T47D (cell line): Measurements from ENCODE around the gene LPCAT3.
A peak's percentile ranks its signal among the peaks of the same experiment; 100 is the strongest.

Experiments used
- DNase-seq, 2 experiments: peaks; one replicate each; pipeline versions ENCODE4 v3.0.0 to v3.0.0-alpha.2; 2011 to 2012; ENCODE audit warnings: low read depth in 1 of 2, low spot score in 1 of 2
- JUND ChIP-seq: IDR thresholded peaks from 2 replicates; pipeline ENCODE4 v1.6.1; 2012; ENCODE audit warnings: low read depth
- in situ Hi-C: cut with HindIII; loops from 2 replicates; pipeline ENCODE4 v1.10.0; 2016; ENCODE audit warnings: low sequenced_read_pairs, low pct_unique_long_range_greater_than_20kb

The LPCAT3 gene

GRCh38 chr12:6948873-6949594 lies 69.2 kb downstream of the LPCAT3 start:
- no peak for TF ChIP-seq JUND
- DNase-seq: no peak
- in situ Hi-C loops: no loop called here

DNA sequence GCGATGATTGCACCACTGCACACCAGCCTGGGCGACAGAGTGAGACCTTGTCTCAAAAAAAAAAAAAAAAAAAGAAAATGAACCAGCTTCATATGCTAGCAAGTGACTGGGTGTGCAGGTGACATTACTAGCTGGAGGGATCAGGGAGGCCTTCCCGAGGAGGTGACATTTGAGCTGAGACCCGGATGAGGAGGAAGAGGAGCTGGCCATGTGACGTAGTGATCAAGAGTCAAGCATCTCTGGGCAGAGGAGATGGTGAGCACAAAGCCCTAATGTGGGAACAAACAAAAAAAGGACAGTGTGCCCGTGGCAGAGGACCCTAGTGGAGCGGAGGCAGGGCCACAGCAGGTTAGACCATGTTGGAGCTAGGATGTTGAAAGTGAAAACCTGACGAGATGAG lies 70.7 kb downstream of the LPCAT3 start:
- in situ Hi-C loops: no loop called here
- TF ChIP-seq JUND: no peak
- no peak for DNase-seq

DNA sequence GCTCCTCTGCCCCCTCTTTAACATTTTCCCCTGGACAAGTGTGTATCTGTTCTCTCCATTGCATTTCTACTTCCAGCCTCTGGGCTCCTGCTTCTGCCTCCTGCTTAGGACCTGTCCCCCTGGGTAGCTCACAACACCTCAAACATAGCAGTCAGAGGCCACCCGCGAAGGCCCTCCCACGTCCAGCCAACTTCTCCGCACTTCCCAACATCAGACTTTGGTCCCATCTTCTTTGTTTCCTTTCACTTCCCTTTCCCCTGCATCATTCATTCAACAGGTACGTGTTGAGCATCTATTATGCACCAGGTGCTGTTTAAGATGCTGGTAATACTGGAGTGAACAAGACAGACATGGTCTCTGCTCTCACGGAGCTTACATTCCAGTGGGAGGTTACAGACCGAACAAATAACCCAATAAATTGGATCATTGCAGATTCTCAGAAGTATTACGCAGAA lies 71.3 kb downstream of the LPCAT3 start:
- in situ Hi-C loops: no loop called here
- DNase-seq: no peak
- no peak for TF ChIP-seq JUND

DNA sequence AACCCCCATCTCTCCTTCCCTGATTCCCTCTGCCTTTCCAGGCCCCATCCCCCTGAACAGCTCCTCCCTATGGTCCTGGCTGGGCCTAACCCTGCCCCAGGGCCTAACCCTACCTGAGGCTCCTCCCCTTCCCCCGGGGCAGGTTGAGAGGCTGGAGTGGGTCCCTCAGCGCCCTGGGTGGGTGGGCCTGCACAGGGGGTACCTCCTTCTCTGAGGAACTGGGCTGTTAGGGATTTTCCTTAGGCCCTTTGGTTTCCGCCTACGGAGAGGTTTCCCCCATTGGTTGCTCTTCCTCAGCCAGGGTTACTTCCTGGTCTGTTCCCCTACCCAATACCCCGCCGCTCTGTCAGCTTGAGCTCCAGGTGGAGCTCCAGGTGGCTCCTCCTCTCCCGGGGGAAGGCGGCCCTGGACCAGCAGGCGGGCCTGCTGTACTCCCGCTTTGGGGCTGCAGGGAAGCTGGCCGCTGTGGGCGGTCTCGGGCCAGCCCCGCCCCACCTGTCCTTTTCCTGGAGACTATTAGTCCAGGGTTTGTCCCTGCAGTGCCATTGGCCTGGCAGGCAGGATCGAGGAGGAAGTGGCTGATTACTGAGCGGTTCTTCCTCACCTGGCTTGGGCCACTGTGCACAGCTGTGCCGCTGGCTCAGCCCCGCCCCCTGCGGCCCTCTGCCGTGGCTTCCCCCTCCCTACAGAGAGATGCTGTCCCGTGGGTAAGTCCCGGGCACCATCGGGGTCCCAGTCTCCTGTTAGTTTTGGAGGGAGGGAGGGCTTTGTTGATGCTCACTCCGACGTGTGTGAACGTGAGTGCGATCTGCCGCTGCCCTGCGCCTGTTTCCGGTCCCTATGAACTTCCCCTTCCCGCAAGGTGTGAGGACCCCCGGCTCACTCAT lies 72.0 kb downstream of the LPCAT3 start:
- in situ Hi-C loops: no loop called here
- no peak for TF ChIP-seq JUND
- peak; percentile 61 to 93 for DNase-seq

DNA sequence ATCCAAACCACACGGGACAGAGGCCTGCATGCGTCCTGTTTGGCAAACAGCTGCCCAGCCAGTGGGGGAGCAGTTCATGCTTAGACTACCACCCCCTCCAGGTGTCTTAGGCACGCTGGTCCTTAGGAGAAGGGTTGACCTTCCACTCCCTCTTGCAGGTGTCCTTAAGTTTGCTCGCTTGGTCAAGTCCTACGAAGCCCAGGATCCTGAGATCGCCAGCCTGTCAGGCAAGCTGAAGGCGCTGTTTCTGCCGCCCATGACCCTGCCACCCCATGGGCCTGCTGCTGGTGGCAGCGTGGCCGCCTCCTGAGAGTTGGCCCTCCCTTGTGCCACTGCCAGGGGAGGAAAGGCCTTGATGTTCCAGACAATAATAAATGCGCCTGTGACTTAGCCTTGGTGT lies 72.7 kb downstream of the LPCAT3 start:
- DNase-seq: no peak
- in situ Hi-C loops: no loop called here
- no peak for TF ChIP-seq JUND

GRCh38 chr12:6944381-6945186 lies 73.7 kb downstream of the LPCAT3 start:
- in situ Hi-C loops: no loop called here
- TF ChIP-seq JUND: no peak
- DNase-seq: peak in 1 of 2 experiments; percentile 86

DNA sequence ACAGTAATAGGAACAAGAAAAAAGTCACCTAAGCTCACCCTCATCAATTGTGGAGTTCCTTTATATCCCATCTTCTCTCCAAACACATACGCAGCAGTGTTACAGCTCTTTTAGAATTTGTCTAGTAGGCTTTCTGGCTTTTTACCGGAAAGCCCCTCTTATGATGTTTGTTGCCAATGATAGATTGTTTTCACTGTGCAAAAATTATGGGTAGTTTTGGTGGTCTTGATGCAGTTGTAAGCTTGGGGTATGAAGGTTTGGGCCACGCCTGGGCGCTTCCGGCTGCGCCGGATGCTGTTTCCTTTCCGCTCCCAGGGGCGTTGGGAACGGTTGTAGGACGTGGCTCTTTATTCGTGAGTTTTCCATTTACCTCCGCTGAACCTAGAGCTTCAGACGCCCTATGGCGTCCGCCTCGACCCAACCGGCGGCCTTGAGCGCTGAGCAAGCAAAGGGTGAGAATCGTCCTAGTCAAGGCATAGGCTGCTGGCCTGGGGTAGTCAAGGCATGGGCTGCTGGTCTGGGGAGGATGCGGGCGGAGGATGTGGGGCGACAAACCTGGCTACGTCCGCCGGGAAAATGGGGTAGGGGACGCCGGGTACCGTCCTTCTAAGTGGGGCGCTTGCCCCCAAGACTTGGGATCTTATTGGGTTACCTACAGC lies 74.4 kb downstream of the LPCAT3 start, which contains the start of the genes C12orf57 and RNU7-1:
Gene C12orf57, plus strand, starts transcription at position 301 of the 659 bp plus-strand sequence. Its CDS starts 100 bp downstream, at position 401.
Gene RNU7-1, plus strand, starts transcription at position 95 of the 659 bp plus-strand sequence.
- peak in 1 of 2 experiments; percentile 84 for DNase-seq
- in situ Hi-C loops: no loop called here
- peak; percentile 45; the same call in 1 of the 2 replicates for TF ChIP-seq JUND

GRCh38 chr12:6943389-6943721 lies 74.9 kb downstream of the LPCAT3 start:
- TF ChIP-seq JUND: no peak
- peak; percentile 73 to 85 for DNase-seq
- in situ Hi-C loops: no loop called here

DNA sequence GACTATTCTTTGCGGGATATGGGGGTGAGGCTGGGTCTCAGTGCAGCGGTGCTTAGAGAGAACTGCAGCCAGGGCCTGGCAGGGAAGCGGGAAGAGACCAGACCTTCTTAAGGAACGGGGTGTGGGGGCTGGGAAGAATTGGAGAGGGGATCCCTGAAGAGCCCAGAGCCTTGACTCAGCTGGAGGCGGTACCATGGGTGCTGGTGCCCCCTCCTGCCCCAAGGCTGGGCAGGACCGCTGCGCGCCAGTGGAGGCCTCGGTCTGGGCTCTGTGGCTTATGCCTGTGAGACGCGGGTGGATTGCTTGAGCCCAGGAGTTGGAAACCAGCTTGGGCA lies 76.0 kb downstream of the LPCAT3 start:
- no peak for TF ChIP-seq JUND
- in situ Hi-C loops: no loop called here
- no peak for DNase-seq

DNA sequence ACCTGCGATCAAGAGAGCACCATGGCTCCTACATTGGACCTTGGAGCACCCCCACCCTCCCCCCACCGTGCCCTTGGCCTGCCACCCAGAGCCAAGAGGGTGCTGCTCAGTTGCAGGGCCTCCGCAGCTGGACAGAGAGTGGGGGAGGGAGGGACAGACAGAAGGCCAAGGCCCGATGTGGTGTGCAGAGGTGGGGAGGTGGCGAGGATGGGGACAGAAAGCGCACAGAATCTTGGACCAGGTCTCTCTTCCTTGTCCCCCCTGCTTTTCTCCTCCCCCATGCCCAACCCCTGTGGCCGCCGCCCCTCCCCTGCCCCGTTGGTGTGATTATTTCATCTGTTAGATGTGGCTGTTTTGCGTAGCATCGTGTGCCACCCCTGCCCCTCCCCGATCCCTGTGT lies 76.5 kb downstream of the LPCAT3 start:
- no peak for TF ChIP-seq JUND
- in situ Hi-C loops: no loop called here
- no peak for DNase-seq

DNA sequence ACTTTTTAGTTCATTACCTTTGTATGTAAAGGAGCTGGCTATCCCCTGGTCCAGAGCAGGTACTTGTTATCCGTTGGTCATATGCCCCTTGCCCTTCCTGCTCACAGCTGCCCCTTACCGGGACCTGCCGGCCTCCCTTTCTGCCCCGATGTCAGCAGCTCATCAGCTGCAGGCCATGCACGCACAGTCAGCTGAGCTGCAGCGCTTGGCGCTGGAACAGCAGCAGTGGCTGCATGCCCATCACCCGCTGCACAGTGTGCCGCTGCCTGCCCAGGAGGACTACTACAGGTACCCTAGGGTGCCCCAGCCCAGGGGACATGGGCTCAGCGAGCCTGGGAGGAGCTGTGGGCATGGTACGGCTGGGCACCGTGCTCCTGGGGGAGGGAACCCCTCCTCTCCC lies 77.0 kb downstream of the LPCAT3 start:
- in situ Hi-C loops: no loop called here
- TF ChIP-seq JUND: no peak
- DNase-seq: no peak

DNA sequence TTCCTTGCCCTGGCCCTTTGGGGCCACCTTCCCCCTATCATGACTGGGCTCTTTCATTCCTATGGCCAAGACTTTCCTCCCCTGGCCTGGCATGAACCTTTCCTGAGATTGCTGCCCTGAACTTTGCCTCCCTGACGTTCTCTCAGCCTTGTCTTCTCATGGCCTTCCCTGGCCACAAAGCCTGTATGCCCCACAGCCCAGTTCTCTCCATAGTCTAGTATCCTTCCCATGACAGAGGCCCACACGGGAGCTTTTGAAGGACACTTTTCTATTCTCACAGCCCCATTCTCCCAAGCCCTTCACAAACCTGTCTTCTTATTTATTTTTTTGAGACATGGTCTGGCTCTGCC lies 79.1 kb downstream of the LPCAT3 start:
- in situ Hi-C loops: no loop called here
- no peak for DNase-seq
- TF ChIP-seq JUND: no peak
